Measurements from ENCODE around the gene FGF18.

FGF18 gene

GRCh38 chr5:171469326-171469725 is 49.9 kb downstream of the FGF18 start:
- Mint-ChIP-seq H3K27ac (no peak overlapping the region), H3K36me3 (no peaks in the 10 kb centered on the region), H3K4me3 (no peak overlapping the region), H3K4me1 (no peaks in the 10 kb centered on the region), H3K27me3 (peaks cover 16 to 25% of the 10 kb centered on the region in 2 donors), H3K9me3 (no peaks in the 10 kb centered on the region)
- no peak for DNase-seq
- ATAC-seq (replicated peaks), result no peak

- Mint-ChIP-seq H3K4me3 (no peak overlapping the region), H3K4me1 (no peaks in the 10 kb centered on the region), H3K27me3 (peaks cover 12 to 24% of the 10 kb centered on the region in 2 donors), H3K9me3 (peaks cover 1 to 4% of the 10 kb centered on the region in 2 donors), H3K36me3 (no peaks in the 10 kb centered on the region), H3K27ac (no peak overlapping the region)
- no peak for ATAC-seq (replicated peaks)
- no peak for DNase-seq
These were observed 51.0 kb downstream of the FGF18 start for GRCh38 chr5:171470420-171470819.

GRCh38 chr5:171474230-171474813 is 54.9 kb downstream of the FGF18 start:
- ATAC-seq (replicated peaks) (no peak), DNase-seq (no peak)
- no peak overlapping the region for H3K4me3 Mint-ChIP-seq
- peaks cover 7 to 18% of the 10 kb centered on the region in 2 donors for H3K27me3 Mint-ChIP-seq
- H3K9me3 Mint-ChIP-seq, result peaks cover 2 to 4% of the 10 kb centered on the region in 2 donors
- H3K36me3 Mint-ChIP-seq, result no peaks in the 10 kb centered on the region
- H3K27ac Mint-ChIP-seq, result no peak overlapping the region
- peaks cover under 1 to 3% of the 10 kb centered on the region in 2 donors for H3K4me1 Mint-ChIP-seq

GRCh38 chr5:171475596-171475995 is 56.1 kb downstream of the FGF18 start:
- Mint-ChIP-seq H3K9me3 (peaks cover 2 to 4% of the 10 kb centered on the region in 2 donors), H3K27ac (no peak overlapping the region), H3K27me3 (peaks cover 13 to 18% of the 10 kb centered on the region in 2 donors), H3K36me3 (no peaks in the 10 kb centered on the region), H3K4me3 (no peak overlapping the region), H3K4me1 (peaks cover 6 to 10% of the 10 kb centered on the region in 2 donors)
- ATAC-seq (replicated peaks), result no peak
- no peak for DNase-seq

GRCh38 chr5:171476701-171477100 is 57.3 kb downstream of the FGF18 start:
- H3K27me3 Mint-ChIP-seq, result peaks cover 11 to 14% of the 10 kb centered on the region in 2 donors
- no peaks in the 10 kb centered on the region for H3K36me3 Mint-ChIP-seq
- DNase-seq (no peak), ATAC-seq (replicated peaks) (no peak)
- no peak overlapping the region for H3K4me3 Mint-ChIP-seq
- H3K9me3 Mint-ChIP-seq, result peaks cover 2 to 4% of the 10 kb centered on the region in 2 donors
- H3K27ac Mint-ChIP-seq, result no peak overlapping the region
- H3K4me1 Mint-ChIP-seq, result peaks cover 6 to 10% of the 10 kb centered on the region in 2 donors

GRCh38 chr5:171477101-171477500 is 57.7 kb downstream of the FGF18 start:
- H3K27me3 Mint-ChIP-seq, result peaks cover 13 to 18% of the 10 kb centered on the region in 2 donors
- H3K27ac Mint-ChIP-seq, result no peak overlapping the region
- H3K36me3 Mint-ChIP-seq, result no peaks in the 10 kb centered on the region
- H3K9me3 Mint-ChIP-seq, result peaks cover 2 to 4% of the 10 kb centered on the region in 2 donors
- DNase-seq (no peak), ATAC-seq (replicated peaks) (no peak)
- no peak overlapping the region for H3K4me3 Mint-ChIP-seq
- peaks cover 6 to 10% of the 10 kb centered on the region in 2 donors for H3K4me1 Mint-ChIP-seq

GRCh38 chr5:171477666-171478065 is 58.2 kb downstream of the FGF18 start:
- ATAC-seq (replicated peaks) (no peak), DNase-seq (no peak)
- H3K27ac Mint-ChIP-seq, result no peak overlapping the region
- H3K9me3 Mint-ChIP-seq, result peaks cover 2 to 4% of the 10 kb centered on the region in 2 donors
- H3K4me3 Mint-ChIP-seq, result no peak overlapping the region
- no peaks in the 10 kb centered on the region for H3K36me3 Mint-ChIP-seq
- peaks cover 6 to 10% of the 10 kb centered on the region in 2 donors for H3K4me1 Mint-ChIP-seq
- H3K27me3 Mint-ChIP-seq, result peaks cover 14 to 18% of the 10 kb centered on the region in 2 donors

GRCh38 chr5:171478946-171479775 is 59.7 kb downstream of the FGF18 start:
- no peak for DNase-seq
- Mint-ChIP-seq H3K4me1 (peaks cover 6 to 12% of the 10 kb centered on the region in 2 donors), H3K27ac (no peak overlapping the region), H3K36me3 (no peaks in the 10 kb centered on the region), H3K9me3 (peaks cover 2 to 4% of the 10 kb centered on the region in 2 donors), H3K4me3 (no peak overlapping the region), H3K27me3 (peaks cover 18 to 23% of the 10 kb centered on the region in 2 donors)
- ATAC-seq (replicated peaks), result peak in 1 of 2 donors; percentile 25

- Mint-ChIP-seq H3K9me3 (peaks cover 2% of the 10 kb centered on the region in 2 donors), H3K4me3 (no peak overlapping the region)
These were observed 60.3 kb downstream of the FGF18 start for GRCh38 chr5:171479776-171480125.

GRCh38 chr5:171480239-171480638 is 60.8 kb downstream of the FGF18 start:
- Mint-ChIP-seq H3K9me3 (peaks cover 0 to 2% of the 10 kb centered on the region in 2 donors), H3K4me1 (peaks cover 6 to 18% of the 10 kb centered on the region in 2 donors), H3K4me3 (no peak overlapping the region), H3K36me3 (no peaks in the 10 kb centered on the region), H3K27me3 (peaks cover 18 to 29% of the 10 kb centered on the region in 2 donors), H3K27ac (no peak overlapping the region)
- ATAC-seq (replicated peaks) (no peak), DNase-seq (no peak)

More at GRCh38 chr5:171479776-171480125, 60.3 kb downstream of the FGF18 start:
- peaks cover 18 to 29% of the 10 kb centered on the region in 2 donors for H3K27me3 Mint-ChIP-seq
- ATAC-seq (replicated peaks) (peak in 1 of 2 donors; percentile 18), DNase-seq (no peak)
- no peak overlapping the region for H3K27ac Mint-ChIP-seq
- no peaks in the 10 kb centered on the region for H3K36me3 Mint-ChIP-seq
- peaks cover 6 to 18% of the 10 kb centered on the region in 2 donors for H3K4me1 Mint-ChIP-seq

- Mint-ChIP-seq H3K9me3 (no peaks in the 10 kb centered on the region), H3K27me3 (peaks cover 15 to 26% of the 10 kb centered on the region in 2 donors), H3K4me1 (peaks cover 6 to 18% of the 10 kb centered on the region in 2 donors), H3K4me3 (no peak overlapping the region), H3K36me3 (no peaks in the 10 kb centered on the region), H3K27ac (no peak overlapping the region)
- DNase-seq (no peak), ATAC-seq (replicated peaks) (no peak)
These were observed 62.4 kb downstream of the FGF18 start for GRCh38 chr5:171481571-171482433.

GRCh38 chr5:171482434-171482730 is 62.9 kb downstream of the FGF18 start:
- H3K4me3 Mint-ChIP-seq, result no peak overlapping the region
- no peaks in the 10 kb centered on the region for H3K9me3 Mint-ChIP-seq
- no peak overlapping the region for H3K27ac Mint-ChIP-seq
- peaks cover 6 to 18% of the 10 kb centered on the region in 2 donors for H3K4me1 Mint-ChIP-seq
- H3K36me3 Mint-ChIP-seq, result no peaks in the 10 kb centered on the region
- DNase-seq (no peak), ATAC-seq (replicated peaks) (no peak)
- H3K27me3 Mint-ChIP-seq, result peaks cover 20 to 31% of the 10 kb centered on the region in 2 donors

GRCh38 chr5:171483551-171484135 is 64.2 kb downstream of the FGF18 start:
- Mint-ChIP-seq H3K4me1 (peaks cover 6 to 18% of the 10 kb centered on the region in 2 donors), H3K27ac (no peak overlapping the region), H3K4me3 (no peak overlapping the region), H3K36me3 (no peaks in the 10 kb centered on the region), H3K9me3 (no peaks in the 10 kb centered on the region), H3K27me3 (peaks cover 26 to 36% of the 10 kb centered on the region in 2 donors)
- no peak for ATAC-seq (replicated peaks)
- no peak for DNase-seq

- DNase-seq (no peak), ATAC-seq (replicated peaks) (peak; percentile 69 to 74)
- Mint-ChIP-seq H3K4me1 (peaks cover 4 to 14% of the 10 kb centered on the region in 2 donors), H3K36me3 (no peaks in the 10 kb centered on the region), H3K27ac (no peak overlapping the region), H3K4me3 (no peak overlapping the region), H3K27me3 (peaks cover 27 to 40% of the 10 kb centered on the region in 2 donors), H3K9me3 (no peaks in the 10 kb centered on the region)
These were observed 65.0 kb downstream of the FGF18 start for GRCh38 chr5:171484460-171484899.

Data from stimulated activated naive B cell treated with anti-CD40 and anti-IgM and Interleukin-4, amounts not matched to agents 10 μg/mL and 1 μg/mL and 100 μg/mL, for 72 hours (primary cell).